CD1c-positive myeloid dendritic cell (primary cell): ENCODE data around the gene SGPL1.
A peak's percentile ranks its signal among the peaks of the same experiment; 100 is the strongest.

Source experiments
- DNase-seq: peaks from one replicate; pipeline ENCODE4 v3.0.0-alpha.2; 2016; ENCODE audit errors: extremely low spot score

The SGPL1 gene

DNA sequence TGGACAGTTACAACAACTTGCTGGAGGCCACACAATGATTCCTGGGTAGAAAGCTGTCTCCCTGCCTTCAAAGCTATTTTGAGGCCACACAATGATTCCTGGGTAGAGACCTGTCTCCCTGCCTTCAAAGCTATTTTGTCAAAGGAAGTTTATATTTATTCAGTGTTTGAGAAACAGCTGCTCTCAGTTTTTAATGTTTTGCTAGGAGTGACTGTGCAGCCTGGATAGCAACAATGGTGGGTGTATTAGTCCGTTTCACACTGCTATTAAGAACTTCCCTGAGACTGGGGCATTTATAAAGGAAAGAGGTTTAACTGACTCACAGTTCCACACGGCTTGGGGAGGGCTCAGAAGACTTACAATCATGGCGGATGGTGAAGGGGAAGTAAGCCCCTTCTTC, 3.9 kb upstream of the SGPL1 start:
- DNase-seq: no peak

DNA sequence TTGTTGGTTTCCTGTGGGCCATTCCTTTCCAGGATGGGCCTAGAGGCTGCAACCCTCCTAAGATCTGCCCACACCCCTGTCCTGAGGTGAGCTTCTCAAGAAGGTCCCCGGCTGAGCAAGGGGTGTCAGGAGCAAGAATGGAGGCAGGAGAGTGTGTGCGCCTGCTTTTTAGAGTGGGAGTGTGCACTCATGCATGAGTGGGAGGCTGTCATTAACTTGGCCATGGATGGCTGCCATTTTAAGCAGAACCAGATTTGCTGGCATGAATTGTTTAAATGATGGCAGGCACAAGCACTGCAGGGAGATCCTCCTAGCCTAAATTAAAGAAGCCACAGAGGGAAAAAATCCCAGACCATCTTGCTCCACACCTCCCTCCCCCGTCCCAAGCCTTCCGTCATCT, 2.9 kb upstream of the SGPL1 start:
- DNase-seq: no peak

DNA sequence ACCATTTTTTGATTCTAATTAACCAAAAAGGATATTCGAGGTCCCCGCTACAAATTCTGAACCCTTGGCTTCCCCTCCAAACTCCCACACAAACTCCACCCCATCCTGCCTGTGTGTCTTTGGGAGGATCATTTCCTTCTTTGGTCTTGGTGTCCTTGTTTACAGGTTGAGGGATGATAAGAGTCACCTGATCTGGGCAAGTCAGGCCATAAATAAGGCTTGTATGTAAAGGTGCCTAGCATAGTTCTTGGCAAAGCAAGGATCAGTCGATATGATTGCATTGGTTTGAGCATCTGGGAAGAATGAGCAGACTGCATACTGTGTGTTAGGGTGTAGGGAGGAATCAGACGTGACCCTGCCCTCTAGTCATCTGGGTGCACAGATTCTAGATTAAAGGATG, 1.6 kb upstream of the SGPL1 start:
- DNase-seq: no peak

DNA sequence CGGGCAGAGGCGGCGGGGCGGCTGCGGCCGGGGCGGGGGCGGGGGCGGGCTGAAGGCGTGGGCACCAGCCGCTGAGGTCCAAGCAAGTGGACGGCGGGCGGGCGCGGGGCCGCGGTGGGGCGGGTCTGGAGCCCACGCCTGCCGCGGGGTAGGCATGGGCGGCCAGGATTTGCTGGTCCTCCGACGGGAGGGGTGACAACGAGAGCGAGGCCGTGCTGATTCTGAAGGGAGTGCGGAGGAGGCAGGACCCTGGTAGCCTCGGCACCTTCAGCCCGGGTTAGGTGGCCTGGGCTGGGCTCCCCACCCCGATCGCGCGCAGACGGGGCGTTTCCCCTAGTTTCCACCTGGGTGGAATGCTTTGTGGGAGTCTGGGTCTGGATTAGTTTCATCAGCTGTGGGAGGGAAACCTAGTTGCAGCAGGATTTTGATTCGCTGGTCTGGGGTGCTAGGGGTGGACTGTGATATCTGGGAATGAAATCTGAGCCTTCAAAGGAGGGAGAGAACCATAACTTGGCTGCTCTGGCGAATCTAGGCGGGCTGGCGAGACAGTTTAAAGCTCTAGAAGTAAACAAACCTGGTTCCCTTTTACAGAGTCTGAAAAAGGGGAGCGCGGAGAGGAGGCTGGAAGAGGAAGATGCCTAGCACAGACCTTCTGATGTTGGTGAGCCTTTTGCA, 609 bp downstream of the SGPL1 start:
- DNase-seq: peak; percentile 31

DNA sequence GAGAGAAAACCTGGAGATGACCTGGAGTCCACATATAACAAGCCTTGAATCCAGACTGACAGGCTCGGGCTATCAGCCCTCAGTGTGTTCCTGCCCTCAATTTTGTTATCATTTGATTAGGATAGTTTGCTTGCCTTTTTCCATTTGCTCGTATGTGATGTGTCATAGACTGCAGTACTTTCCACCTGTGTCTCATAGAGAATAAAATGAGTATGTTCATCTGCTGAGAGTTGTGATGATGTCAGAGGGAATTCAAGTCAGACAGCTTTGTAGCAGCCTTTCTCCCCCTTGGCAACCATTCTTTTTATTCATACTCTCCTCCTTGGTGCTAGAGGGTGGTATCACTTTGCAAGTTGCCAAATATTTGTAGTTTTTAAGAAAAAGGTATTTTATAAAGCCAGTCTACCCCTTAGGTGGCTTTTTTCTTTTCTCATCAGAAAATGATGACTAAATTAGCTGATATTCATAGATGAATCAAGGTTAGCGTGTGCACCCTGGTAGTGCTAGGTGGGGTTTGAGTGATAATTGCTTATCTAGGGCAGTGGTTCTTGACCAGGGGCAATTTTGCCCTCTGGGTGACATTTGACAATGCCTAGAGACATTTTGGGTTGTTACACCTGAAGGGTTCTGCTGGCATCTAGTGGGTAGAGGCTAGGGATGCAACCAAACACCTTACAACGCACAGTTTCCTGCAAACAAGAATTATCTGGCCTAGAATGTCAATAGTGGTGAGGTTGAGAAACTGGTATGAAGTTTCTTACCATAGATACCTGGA, 5.4 kb downstream of the SGPL1 start:
- no peak for DNase-seq

DNA sequence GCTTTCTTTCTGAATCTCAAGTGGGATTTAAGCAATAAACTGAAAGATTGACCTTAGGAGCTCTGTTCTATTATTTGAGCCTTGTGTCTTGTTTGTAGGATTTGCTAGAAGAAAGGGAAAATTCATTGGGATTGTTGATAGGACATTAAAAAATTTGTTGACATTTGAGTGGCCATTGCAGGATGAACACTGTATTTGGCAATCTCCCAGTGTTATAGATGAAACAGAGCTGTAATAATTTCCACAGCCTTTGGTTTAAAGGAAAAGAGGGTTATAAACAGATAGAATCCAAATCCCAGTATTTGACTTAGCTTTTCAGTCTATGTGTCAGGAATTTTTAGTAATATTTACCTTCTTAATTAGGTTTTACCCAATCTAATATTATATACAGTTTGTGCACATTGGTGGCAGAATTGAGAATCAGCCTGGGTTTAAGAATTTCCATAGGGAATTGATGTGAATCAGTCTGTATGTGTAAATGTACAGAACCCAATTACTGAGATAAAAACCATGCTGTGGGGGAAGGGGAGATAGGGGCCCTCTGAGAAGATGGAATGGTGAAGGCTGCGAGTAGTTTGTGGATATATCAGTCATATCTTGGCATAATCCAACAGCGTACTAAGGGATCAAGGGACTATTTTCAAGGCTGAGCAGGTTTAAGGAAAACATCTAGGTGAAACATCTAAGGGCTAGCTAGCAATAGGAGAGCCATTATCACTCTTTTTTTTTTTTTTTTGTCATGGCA, 6.5 kb downstream of the SGPL1 start:
- DNase-seq: no peak

DNA sequence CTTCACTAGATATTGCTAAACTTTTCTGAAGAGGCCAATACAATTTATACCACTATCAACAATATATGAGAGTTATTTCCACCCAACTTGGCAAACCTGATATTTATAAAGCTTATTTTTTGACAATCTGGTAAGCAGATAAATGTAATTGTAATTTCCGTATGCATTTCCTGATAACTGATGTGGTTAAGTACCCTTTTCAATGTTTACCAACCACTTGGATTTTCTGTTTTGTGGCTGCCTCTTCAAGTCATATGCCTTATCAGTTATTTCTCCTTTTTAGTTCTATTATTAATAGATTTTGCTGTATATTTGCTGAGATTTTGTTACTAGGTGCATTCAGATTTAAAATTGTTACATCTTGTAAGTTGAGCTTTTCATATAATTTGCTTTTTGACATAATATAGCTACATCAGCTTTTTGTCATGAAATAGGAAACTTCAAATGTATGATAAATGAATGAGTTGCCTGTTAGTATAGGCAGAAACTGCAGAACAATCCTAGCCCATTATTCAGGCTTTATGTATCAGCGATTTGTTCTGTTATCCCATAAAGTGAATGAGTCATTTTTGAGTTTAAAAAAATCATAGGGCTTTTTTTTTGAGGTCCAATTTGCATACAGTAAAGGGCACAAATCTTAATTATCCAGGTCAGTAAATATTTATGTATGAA, 11.5 kb downstream of the SGPL1 start:
- peak; percentile 36 for DNase-seq

DNA sequence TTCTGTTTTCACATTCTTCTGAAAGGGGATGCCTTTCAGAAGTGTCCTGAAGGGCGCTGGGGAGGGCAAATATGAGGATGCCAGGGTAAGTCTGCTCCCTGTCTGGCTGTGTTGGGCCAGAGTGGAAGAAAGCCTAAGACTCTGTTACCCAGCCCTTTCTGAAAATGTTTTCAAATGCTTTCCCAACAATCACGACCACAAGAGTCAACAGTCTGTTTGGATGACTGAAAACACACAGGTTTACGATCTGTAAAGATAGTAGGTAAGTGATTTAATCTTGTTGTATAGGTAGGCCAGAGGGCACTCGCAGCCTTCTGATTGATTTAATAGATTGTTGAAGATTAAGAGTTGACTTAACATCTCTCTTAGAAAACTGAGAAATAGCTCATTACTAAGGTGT, 13.2 kb downstream of the SGPL1 start:
- DNase-seq: no peak

DNA sequence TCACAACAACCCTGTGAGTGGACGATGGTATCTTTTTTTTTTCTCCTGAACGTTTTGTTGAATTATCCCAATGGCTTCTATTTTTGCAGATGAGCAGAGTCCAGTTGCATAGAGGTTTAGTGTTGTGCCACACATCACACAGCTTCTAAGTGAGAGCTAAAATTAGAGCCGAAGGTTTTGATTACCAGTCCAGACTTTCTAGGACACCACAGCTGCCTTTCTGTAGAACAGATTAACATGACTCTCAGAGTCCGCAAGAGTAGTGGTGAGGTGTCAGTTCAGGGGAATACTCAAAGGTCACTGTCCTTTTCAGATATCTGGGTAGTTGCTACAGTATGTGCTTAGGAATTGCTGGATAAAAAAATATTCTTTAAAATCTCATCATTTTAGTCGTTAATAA, 13.8 kb downstream of the SGPL1 start:
- no peak for DNase-seq

DNA sequence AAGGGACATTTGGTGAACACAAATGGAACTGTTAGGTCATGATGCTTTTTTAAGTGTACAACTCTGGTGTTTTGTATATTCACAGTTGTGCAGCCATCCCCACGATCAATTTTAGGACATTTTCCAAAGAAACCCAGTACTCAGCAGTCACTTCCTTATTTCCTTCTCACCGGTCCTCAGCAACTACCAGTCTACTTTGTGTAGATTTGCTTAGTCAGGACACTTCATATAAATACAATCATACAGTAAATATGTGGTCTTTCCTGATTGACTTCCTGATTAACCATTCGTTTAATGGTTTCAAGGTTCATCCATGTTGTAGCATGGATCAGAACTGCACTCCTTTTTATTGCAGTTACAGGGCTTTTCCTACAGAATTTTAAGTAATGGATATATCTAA, 14.4 kb downstream of the SGPL1 start:
- DNase-seq: peak; percentile 59

DNA sequence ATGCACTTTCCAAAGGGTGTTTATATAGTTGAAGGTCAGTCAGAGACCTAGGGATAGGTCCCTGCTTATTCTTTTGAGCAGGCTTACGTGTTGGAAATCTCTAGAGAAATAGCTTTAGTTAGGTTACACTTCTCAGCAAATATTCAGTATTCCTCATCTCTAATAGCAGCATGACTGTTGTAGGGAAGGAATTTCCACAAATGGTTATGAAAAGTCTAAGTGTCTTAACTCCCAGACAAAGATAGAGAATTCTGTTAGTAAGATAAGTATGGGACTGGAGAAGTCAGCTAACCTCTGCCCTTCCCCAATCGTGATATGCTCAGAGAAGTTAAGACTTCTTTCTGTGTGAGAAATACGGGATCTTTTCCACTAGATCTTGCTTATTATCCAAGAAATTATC, 16.5 kb downstream of the SGPL1 start:
- no peak for DNase-seq

DNA sequence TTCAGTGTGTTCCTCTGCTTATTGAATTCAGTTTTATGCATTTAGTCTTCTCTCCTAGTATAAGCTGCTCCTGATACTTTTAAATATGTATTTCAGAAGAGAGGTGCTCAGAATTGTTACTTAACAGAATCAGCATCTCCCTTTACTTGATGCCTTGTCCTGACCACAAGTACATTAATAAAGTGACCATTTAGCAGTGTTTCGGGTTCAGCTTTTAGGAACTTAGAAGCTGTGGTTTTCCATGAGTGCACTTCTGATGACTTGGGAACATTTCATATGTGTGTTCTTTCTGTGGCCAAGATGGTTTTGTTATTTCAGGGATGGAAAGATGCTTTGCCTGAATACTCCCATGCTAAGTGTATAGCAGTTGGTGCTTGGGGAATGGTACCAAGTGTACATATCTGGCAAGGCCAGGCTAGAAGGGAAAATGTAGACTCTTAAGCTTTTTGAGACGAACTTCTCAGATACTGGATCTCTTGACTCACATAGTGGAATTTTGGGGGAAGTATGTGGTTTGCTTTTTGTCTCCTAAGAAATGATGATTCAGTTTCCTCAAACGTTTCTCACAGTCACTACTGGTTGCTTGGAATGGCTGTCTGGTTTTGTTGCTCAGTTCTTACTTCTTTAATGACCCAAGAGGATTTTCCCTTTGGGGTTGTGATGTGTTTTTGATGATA, 17.2 kb downstream of the SGPL1 start:
- DNase-seq: peak; percentile 87

DNA sequence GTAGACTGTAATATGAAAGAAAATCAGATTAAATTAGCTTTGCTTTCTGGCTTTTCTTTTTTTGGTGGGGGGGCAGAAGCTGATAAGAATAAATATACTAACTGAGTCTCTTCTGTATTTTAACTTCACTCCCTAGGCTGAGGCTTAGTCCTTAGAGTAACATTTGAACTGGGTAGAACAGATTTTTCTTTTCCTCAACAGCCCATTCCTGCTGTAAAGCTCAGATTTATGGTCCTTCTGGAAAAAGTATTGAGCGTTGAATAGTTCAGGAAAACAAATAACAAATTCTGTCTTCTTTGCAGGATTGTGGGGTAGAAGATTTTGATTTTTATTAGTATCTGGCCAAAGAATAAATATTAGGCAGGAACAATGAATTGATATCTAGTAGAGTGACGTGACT, 17.9 kb downstream of the SGPL1 start:
- no peak for DNase-seq

DNA sequence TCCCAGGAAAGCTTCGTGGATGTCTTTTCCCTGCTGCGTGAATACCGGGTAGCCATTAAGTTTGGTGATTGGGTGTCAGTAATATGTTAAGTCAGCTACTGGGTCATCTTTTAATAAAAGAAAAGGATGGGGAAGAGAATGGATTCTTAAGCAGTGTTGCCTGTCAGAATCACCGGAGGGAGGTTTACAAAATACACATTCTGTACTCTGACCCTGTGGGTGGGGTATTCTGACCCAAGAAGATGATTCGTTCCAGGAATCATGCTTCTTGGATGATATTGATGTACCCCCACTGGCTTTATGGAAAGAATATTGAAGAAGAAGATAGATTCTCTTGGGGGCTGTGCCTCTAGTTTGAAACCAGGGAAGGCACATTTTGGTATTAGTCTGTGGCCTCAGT, 18.3 kb downstream of the SGPL1 start:
- DNase-seq: no peak

DNA sequence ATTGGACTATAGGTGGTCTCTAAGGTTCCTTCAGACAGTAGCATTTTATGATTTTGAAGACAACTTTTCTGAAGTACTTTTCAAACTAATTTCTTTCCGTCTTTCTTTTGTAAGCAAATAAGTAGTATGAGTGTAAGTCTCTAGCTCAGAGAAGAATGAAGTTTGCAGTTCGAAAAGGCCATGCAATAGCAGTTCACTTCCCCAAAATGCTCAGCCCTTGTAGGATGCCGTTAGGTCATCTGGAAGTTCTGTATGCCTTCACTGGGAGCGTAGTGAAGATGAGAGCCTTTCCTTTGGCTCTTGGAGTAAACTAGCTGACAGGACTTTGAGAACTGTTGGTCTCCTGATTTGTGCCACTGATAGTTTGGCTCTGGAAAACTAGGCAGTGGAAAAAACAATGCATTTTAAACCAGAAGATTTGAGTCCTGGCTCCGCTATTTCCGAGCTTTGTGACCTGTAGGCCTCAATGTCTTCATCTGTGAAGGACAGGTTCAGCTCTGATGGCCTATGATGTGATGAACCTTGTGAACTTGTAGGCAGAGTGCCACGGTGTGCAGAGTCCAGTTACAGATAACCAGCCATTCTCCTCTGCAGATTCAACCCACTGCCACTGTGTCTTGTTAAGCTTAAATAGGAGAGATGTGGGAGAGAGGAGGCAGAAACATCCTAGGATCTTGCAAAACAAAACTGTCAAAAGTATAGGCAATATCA, 18.8 kb downstream of the SGPL1 start:
- peak; percentile 79 for DNase-seq

DNA sequence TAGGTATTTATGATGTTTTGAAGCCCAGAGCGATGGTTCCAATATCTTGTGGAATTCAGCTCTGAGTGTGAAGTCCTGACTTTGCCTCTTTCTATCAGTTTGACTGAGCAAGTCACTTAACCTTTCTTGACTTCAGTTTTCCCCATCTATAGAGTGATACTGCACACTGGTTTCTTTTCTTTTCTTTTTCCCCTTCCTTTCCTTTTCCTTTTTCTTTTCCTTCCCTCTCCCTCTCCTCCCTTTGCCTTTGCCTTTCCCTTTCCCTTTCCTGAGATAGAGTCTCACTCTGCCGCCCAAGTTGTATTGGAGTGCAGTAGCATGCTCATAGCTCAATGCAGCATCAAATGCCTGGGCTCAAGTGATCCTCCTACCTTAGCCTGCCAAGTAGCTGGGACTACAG, 20.6 kb downstream of the SGPL1 start:
- no peak for DNase-seq

DNA sequence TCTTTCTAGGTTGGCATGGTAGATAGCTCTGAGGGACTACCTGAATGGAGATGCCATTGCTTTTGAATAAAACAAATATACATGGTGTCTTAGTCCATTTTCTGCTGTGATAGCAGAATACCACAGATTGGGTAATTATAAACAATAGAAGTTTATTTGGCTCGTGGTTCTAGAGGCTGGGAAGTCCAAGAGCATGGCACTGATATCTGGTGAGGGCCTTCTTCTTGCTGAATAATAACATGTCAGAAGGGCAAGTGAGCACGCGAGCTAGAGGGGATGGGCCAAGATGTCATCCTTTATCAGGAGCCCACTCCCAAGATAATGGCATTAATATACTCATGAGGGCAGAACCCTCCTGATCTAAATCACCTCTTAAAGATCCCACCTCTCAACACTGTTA, 21.9 kb downstream of the SGPL1 start:
- DNase-seq: no peak

DNA sequence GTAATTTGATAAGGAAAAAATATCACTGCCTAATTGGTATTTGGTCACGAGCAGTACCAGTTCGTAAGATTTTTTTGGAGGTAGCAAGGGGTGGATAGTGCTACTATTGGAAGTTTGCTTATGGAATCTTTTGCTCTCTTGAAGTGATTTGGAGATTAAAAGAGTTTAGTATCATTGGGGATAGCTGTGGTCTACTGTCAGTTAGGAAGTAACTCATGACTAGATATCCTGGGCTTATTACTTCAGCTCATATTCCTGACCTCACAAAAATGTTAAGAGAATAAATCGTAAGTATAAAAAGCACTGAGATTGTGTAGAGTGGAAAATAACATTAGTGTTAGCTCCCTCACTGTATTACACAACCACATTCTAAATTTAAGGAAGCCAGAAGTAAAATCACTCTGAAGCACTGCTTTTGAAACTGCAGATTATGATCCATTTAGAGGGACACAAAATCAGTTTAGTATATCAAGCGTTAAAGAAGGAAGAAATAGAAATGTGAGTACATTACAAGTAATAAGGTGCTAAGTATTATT, 22.6 kb downstream of the SGPL1 start:
- DNase-seq: peak; percentile 37

DNA sequence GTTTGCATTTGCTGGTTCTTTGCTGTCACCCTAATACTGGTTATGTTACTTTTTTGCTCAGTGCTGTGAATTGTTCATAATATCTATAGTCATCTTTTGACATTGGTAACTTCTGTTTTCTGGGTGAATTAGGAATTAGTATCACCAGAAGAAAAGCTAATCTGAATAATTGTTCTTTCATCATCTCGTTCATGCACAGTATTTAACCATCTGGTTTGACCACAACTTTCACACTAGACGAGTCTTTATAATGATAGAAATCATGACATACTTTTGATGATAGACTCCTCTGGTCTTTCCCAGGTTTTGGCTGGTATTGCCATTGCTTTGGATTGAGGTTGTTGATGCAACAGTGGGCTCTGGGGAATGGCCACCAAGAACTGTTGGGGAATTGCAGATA, 25.1 kb downstream of the SGPL1 start:
- DNase-seq: no peak

DNA sequence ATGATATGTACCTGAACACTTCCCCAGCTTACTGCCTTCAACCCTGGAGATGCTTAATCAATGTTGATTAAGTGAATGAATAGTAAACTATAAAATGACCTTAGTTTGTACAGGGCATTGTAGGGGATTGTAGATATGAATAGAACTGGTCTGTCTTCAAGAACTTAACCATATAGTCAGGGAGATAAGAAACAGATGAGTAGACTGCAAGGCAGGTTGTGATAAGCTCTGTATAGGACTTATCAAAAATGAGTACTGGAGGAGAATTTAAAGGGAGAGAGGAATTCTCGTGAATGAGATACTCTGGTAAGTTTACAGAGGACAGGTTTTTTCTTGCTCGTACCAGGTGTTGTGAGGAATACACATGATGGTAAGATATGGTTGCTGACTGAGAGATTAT, 27.6 kb downstream of the SGPL1 start:
- no peak for DNase-seq
